Transverse colon (tissue), 4 donors: ENCODE measurements around the gene MPDZ.

Source experiments
- EP300 ChIP-seq: sonication (generic); formaldehyde crosslinking; IDR thresholded peaks from one replicate; pipeline ENCODE4 v1.6.1; 2017; ENCODE audit warnings: antibody characterized with exemption, low read depth
- POLR2A ChIP-seq: fragments of 450-650 bp; IDR thresholded peaks from one replicate; pipeline ENCODE4 v1.6.1; 2016; ENCODE audit warnings: antibody characterized with exemption, mild to moderate bottlenecking, moderate library complexity
- POLR2AphosphoS5 ChIP-seq, 3 donors: sonication (generic); formaldehyde crosslinking; IDR thresholded peaks; one replicate each; pipeline ENCODE4 v1.6.1; 2016; ENCODE audit warnings: antibody characterized with exemption in 3 of 3
- TF ChIP-seq, protein P1 (sequence below), 5 experiments: fragments of 200-600 bp in 3 of 5; fragments of 450-650 bp in 2 of 5; sonication (generic) in 3 of 5; IDR thresholded peaks; 1 replicate in 2 of 5; 2 replicates in 3 of 5; pipeline ENCODE4 v1.5.1; 2016 to 2017; ENCODE audit warnings: antibody characterized with exemption in 5 of 5, inconsistent platforms in 3 of 5, mild to moderate bottlenecking in 2 of 5, moderate library complexity in 1 of 5

DNA sequence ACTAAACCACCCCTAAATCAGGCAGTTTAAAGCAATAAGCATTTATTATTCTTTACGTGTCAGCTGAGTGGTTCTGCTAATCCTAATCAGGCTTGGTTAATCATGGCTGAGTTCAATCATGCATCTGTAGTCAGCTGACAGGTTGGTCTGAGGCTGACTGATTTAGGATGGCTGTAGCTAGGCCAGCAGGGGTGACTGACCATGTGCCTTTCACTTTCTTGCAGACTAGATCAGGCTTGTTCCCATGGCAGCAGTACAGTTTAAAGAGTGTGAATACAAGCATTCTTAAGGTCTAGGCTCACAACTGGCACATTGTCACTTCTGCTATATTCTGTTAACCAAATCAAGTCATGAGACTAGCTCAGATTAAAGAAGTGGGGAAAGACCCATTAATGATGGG, 16.1 kb upstream of the MPDZ start:
- TF ChIP-seq, protein P1, sequence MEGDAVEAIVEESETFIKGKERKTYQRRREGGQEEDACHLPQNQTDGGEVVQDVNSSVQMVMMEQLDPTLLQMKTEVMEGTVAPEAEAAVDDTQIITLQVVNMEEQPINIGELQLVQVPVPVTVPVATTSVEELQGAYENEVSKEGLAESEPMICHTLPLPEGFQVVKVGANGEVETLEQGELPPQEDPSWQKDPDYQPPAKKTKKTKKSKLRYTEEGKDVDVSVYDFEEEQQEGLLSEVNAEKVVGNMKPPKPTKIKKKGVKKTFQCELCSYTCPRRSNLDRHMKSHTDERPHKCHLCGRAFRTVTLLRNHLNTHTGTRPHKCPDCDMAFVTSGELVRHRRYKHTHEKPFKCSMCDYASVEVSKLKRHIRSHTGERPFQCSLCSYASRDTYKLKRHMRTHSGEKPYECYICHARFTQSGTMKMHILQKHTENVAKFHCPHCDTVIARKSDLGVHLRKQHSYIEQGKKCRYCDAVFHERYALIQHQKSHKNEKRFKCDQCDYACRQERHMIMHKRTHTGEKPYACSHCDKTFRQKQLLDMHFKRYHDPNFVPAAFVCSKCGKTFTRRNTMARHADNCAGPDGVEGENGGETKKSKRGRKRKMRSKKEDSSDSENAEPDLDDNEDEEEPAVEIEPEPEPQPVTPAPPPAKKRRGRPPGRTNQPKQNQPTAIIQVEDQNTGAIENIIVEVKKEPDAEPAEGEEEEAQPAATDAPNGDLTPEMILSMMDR (IDR thresholded peaks at IDR 0.05): no peak
- TF ChIP-seq POLR2A: no peak
- no peak for TF ChIP-seq EP300
- TF ChIP-seq POLR2AphosphoS5 (IDR thresholded peaks at IDR 0.05): no peak
